CD4-positive, alpha-beta T cell treated with Interleukin-2 at 100 ng/mL for 4 hours (primary cell): ENCODE measurements around the gene NKX6-1.

Experiments
- DNase-seq: peaks from one replicate; pipeline ENCODE4 v3.0.0-alpha.2; 2020; ENCODE audit warnings: low spot score

The NKX6-1 gene

GRCh38 chr4:84477738-84478137 is 21.4 kb downstream of the NKX6-1 start:
- DNase-seq, result no peak

DNA sequence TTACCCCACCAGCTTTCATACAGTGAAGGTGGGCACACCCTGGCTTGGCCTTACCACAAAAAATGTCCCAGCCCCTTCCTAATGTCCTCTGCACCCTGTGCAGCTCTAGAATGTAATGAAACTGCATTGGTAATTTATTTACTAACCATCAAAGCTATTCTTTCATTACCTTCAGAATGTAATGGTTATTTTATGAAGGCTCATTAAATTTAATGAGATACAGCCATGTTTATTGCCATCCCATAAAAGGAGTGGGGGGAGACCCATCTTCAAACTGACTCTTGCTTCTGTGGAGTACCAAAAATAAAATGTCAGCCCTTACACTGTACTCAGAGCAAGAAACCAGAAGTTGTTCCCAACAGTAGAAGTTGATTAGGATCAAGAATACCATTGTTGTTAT is 25.0 kb downstream of the NKX6-1 start:
- DNase-seq, result no peak

- no peak for DNase-seq
These were observed 26.9 kb downstream of the NKX6-1 start for GRCh38 chr4:84472154-84472553.

GRCh38 chr4:84470204-84470785 is 28.8 kb downstream of the NKX6-1 start:
- no peak for DNase-seq

- DNase-seq, result no peak
These were observed 31.5 kb downstream of the NKX6-1 start for GRCh38 chr4:84467601-84468000.

DNA sequence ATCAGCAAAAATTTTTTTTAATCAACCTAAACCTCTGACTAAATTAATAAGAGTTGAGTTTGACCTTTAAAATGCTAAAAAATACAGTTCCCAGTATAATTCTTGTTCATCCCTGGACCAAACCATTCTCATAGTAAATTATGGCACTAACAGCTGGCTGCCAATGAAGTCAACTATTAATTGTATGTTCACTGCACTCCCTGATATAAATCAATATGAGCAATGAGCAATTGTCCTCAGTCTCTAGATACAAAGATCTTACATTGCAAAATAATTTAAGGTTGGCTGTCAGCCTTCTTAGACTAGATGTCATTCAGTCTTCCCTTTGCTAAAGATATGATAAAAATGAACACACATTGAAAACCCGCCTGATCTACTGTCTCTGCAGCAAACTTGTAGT is 39.3 kb downstream of the NKX6-1 start:
- no peak for DNase-seq

GRCh38 chr4:84456157-84456556 is 42.9 kb downstream of the NKX6-1 start:
- no peak for DNase-seq

DNA sequence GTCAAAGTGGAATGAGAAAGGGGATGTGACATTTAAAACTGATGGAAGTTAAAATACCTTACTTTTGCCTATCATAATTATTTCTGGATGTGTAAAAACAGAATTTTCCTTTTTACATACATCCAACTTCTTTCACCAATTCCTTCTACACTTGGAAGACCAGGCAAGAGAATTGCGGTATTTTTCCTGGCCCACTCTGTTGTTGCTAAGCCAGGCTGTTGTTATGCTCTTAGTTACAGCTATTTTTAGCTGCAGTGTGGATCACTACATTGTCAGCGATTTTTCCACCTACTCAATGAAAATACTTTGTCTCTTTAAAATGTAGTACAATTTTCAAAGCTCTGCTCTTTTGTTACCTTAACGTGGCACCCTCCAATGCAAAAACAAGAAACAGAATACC is 43.4 kb downstream of the NKX6-1 start:
- DNase-seq, result no peak

DNA sequence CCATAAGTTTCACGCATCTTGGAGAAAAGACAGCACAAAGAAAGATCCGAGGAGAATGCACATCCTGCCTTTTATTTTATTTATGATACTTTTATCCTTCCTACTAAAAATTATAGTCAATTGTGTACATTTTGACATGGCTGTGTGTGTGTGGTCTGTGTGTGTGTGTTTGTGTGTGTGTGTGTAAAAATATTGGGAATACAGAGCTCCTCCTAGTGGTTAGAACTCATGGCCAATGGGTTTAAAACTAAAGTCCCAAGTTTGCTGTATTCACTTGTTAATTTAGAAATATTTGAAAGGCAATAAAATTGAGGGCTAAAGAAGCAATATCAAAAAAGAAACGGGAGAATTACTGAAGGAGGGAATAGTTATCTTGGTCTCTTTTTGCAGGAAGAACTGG is 47.5 kb downstream of the NKX6-1 start:
- no peak for DNase-seq

DNA sequence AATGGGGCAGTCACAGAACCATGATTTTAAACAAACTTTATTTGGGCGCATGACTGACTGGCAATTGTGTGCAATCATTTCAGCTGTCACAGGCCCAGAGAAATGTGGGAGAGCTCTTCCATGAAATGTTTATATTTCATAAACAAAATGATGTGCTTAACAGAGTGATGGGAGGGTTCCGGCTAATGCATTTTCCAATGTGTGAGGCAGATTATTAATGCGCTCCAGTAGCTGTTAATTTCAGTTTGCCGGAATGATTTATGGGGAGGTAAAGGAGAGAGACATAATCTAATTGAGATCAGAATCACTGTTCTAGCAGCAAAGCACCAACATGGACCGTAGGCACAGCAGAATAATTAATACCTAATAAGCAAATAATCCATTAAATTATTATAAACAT is 55.6 kb downstream of the NKX6-1 start:
- no peak for DNase-seq

DNA sequence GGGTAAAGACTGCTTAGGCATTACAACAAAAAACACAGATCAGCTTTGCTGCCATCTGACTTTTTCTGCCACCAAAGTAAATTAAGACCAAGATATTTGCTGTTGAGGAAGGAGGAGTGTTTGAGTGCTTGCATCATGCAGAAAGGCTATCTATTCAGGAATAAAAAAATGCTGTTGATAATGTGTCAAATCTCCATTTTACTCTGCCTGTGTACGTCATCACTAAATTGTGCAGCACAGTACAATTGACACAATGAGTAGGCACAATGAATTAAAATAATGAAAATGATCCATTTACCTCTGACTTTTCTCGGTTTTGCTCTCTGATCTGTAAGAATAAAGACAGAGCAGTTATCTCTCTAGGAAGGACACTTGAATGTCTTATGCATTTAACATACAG is 56.3 kb downstream of the NKX6-1 start:
- no peak for DNase-seq
